GM10847 (cell line): ENCODE measurements around the gene STOM.

ENCODE experiments used
- POLR2A ChIP-seq: IDR thresholded peaks from 2 replicates; pipeline ENCODE4 v1.6.1; 2011; ENCODE audit not compliant: insufficient read length; ENCODE audit errors: extremely low read depth

STOM gene

GRCh38 chr9:121294866-121295661 lies 75.0 kb downstream of the STOM start:
- no peak for TF ChIP-seq POLR2A

GRCh38 chr9:121294151-121294743 lies 75.8 kb downstream of the STOM start:
- no peak for TF ChIP-seq POLR2A

GRCh38 chr9:121292801-121293241 lies 77.2 kb downstream of the STOM start:
- no peak for TF ChIP-seq POLR2A

- TF ChIP-seq POLR2A, result no peak
These were observed 78.0 kb downstream of the STOM start for GRCh38 chr9:121292051-121292450.

GRCh38 chr9:121289772-121290370 lies 80.2 kb downstream of the STOM start:
- TF ChIP-seq POLR2A, result no peak

GRCh38 chr9:121289026-121289771 lies 80.9 kb downstream of the STOM start:
- TF ChIP-seq POLR2A, result no peak
